Measurements from ENCODE around the gene SPOP. TPM values are rescaled to one million over a fixed set of nuclear protein-coding genes. Genes with fewer than 3 reads are reported as not detected.

Gene SPOP
- total RNA-seq, 1 donor from 2014 or later = 77.8 TPM

DNA sequence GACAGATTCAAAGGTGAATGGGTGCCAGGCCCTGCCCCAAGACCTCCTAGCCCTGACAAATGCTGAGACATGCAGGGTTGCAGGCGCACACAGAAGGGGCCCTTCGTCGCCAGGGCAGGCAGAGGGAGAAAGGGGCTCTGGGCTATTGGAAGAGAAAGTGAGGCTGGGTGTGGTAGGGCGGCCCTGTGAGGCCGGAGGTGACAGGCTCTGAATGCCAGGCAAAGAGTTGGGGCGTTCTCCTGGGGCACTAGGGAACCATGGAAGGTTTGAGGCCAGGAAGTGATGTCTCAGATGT is 128.6 kb downstream of the SPOP start:
- intact Hi-C loops (cut with micrococcal nuclease) = loop anchor here (10.0 kb wide), 1 partner anchor 54 kb away; the partner anchor contains the start of gene NGFR
- DNase-seq (no peak), ATAC-seq (no peak)

Other genes with a start within 250 kb of the SPOP start
- 4.1 TPM for gene NGFR, start 182.8 kb downstream of the SPOP start, total RNA-seq
- gene NXPH3, start 102.2 kb downstream of the SPOP start, total RNA-seq = 3.4 TPM
- 61.5 TPM for gene SLC35B1, start 29.9 kb upstream of the SPOP start, total RNA-seq
- gene FAM117A, start 86.0 kb upstream of the SPOP start, total RNA-seq = 11.2 TPM
- gene KAT7, start 110.6 kb upstream of the SPOP start, total RNA-seq = 52.8 TPM
- gene TAC4, start 170.0 kb upstream of the SPOP start, total RNA-seq = not detected